Epithelial cell of proximal tubule (primary cell): ENCODE data around the gene KMT2D. TPM values are rescaled to one million over a fixed set of nuclear protein-coding genes. Genes with fewer than 3 reads are reported as not detected.

Experiments
- DNase-seq: peaks from one replicate; pipeline ENCODE4 v3.0.0-alpha.2; 2011; ENCODE audit warnings: low read depth
- H3K4me3 ChIP-seq: 2 replicates; pipeline ENCODE4 v1.5.1; 2011; ENCODE audit warnings: low read depth, mild to moderate bottlenecking, low read length
- CTCF ChIP-seq: conservative IDR thresholded peaks from 2 replicates; pipeline ENCODE4 v1.5.1; 2012; ENCODE audit warnings: low read depth, mild to moderate bottlenecking, low read length
- total RNA-seq: library from RNA; depleted of rRNA; stranded (reverse); fragments of >200 nt; gene quantifications from 2 replicates; pipeline ENCODE4 v1.2.3, GENCODE V29; 2015

The KMT2D gene
- total RNA-seq, 1 donor from 2014 or later: 17.2 TPM

GRCh38 chr12:49046129-49046895 is 14.3 kb downstream of the KMT2D start:
- no peak for TF ChIP-seq CTCF
- no peak for DNase-seq

GRCh38 chr12:49044660-49045059 is 15.9 kb downstream of the KMT2D start:
- no peak overlapping the region for H3K4me3 ChIP-seq
- no peak for DNase-seq
- TF ChIP-seq CTCF: no peak

More at GRCh38 chr12:49046129-49046895, 14.3 kb downstream of the KMT2D start:
- no peak overlapping the region for H3K4me3 ChIP-seq

DNA sequence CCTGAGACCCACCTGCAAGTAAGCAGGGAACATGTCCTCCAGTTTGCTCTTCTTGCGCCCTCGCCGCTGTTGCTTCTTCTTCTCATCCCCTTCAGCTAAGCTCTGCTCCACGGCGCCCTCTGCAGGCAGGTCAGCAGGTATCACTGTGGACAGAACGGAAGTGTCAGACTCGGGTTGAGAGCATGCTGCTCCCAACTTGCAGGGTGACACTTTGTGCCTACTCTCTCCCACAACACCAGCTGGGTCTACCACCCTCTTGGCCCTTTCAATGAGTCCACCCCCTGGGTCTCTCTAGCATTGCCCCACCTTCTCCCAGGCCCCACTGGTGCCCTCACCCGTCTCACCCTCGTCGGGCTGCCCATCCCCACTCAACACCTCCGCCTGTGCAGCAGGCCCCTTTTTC is 16.7 kb downstream of the KMT2D start:
- no peak overlapping the region for H3K4me3 ChIP-seq
- TF ChIP-seq CTCF: peak; percentile 77
- DNase-seq: no peak

DNA sequence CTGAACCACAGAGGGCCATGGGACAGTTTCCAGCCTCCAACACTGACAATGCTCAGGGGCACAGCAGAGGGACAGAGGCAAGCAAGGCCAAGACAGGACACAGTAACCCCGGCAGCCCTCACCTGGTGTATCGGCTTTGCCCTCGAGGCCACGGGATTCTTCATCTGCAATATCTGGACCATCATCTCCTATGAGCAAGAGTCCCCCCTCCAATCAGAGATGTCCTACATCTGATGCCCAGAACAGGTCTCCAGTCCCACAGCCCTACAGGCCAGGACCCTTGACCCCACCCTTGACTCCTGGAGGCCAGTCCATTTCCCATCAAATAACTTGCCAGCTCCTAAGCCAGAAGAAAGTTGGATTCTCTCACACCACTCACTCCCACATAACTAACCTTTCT is 17.4 kb downstream of the KMT2D start:
- no peak for TF ChIP-seq CTCF
- DNase-seq: no peak
- H3K4me3 ChIP-seq: no peak overlapping the region

- no peak for DNase-seq
- TF ChIP-seq CTCF: no peak
- no peak overlapping the region for H3K4me3 ChIP-seq
Measured at GRCh38 chr12:49041881-49042484, 18.6 kb downstream of the KMT2D start.

DNA sequence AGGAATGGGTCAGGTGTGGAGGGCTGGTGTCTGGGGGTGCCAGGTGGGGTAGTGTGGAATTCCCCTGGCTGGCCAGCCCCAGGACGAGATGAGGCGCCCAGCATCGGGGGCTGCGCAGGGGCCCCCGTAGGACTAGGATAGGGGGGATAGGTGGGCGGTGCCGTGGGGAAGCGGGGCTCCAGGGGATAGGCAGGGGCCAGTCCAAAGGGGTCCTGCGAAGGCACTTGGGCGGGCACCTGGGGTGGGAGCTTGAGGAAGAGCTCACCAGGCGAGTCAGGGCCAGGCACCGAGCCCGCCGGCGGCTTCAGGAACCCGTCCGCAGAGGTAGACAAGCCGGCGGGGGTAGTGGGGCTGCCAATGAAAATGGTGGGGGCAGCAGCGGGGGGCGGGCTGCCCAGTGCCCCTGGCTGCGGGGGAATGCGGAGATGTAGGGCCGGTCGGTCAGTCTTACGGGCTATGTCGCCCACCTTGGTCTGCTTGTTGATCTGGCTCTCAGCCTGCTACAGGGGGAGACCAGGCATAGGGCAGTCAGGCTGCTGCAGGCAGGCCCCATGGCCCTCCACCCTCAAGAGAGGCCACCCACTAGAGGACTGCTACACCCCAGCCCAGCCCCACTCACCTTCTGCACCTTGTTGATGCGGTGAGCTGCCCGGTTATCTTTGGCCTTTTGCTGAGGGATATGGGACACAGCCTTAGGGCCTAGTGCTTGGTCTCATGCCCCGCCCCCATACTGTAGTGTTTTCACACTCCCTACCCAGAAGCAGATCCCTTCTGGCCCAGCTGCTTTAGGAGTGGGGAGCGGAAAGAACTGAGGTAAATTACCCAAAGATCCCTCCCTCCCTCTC is 19.3 kb downstream of the KMT2D start:
- DNase-seq: no peak
- TF ChIP-seq CTCF: no peak

More for the DNA sequence above, 19.3 kb downstream of the KMT2D start:
- H3K4me3 ChIP-seq: no peak overlapping the region
